Ishikawa (cell line): ENCODE results near the gene TMEM234.
A peak's percentile ranks its signal among the peaks of the same experiment; 100 is the strongest.

ENCODE experiments used
- CREB1 ChIP-seq: IDR thresholded peaks from 2 replicates; pipeline ENCODE4 v1.6.1; 2012; ENCODE audit warnings: low read depth
- EGR1 ChIP-seq: IDR thresholded peaks from 2 replicates; pipeline ENCODE4 v1.6.1; 2012
- EP300 ChIP-seq: IDR thresholded peaks from 2 replicates; pipeline ENCODE4 v1.6.1; 2012; ENCODE audit warnings: borderline replicate concordance
- RAD21 ChIP-seq: IDR thresholded peaks from 2 replicates; pipeline ENCODE4 v1.6.1; 2012; ENCODE audit warnings: low read depth
- TAF1 ChIP-seq: IDR thresholded peaks from 2 replicates; pipeline ENCODE4 v1.6.1; 2012; ENCODE audit warnings: low read depth, mild to moderate bottlenecking
- TF ChIP-seq, protein P1 (sequence below): IDR thresholded peaks from 2 replicates; pipeline ENCODE4 v1.6.1; 2012

DNA sequence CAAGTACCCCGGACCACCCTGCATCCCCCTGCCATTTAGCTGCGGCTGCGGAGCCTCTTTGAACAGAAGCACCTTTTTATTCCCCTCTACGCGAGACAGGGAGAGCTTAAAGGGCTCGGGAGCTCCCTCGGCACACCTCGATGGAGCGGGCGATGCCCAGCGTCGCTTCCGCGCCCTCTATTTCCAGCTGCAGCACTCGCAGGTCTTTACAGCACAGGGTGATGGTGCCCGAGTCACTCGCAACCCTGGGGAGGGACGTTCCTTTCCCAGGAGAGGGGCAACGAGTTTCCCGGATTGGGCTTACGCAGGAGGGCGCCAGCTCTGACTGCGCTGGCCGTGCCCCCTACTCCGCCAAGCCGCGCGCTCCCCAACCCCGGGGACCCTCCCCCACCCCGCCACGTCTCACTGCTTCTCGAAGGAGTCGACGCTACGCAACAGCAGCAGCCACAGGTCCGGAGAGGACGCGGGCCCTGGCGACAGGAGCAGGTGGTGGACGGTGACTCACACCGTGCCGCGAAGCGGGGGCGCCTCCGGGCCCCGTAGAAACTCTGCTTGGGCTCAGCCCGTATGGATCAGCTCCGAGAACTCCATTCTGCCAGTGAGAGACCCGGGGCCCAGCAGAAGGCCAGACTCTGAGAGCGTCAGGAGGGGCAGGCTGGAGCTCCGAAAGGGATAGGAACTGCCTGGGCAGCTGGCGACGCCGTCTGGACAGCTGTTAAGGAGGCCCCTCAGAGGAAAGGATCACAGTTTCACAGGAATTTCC, 19.0 kb upstream of the TMEM234 start:
- TF ChIP-seq RAD21, result no peak
- TF ChIP-seq, protein P1, sequence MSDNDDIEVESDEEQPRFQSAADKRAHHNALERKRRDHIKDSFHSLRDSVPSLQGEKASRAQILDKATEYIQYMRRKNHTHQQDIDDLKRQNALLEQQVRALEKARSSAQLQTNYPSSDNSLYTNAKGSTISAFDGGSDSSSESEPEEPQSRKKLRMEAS, result peak; percentile 90
- TF ChIP-seq EGR1, result no peak
- no peak for TF ChIP-seq TAF1
- no peak for TF ChIP-seq CREB1
- TF ChIP-seq EP300, result no peak; the same call in 1 of the 2 replicates
